Endothelial cell of umbilical vein (primary cell): ENCODE data around the gene RBFOX1.

ENCODE experiments used
- CTCF ChIP-seq, 2 donors: IDR thresholded peaks; 1 replicate in 1 of 2; 2 replicates in 1 of 2; pipeline ENCODE4 v1.5.1; 2011; ENCODE audit warnings: low read length in 2 of 2, mild to moderate bottlenecking in 2 of 2, moderate library complexity in 2 of 2, control low read depth in 1 of 2, inconsistent platforms in 1 of 2, low read depth in 1 of 2; ENCODE audit not compliant: insufficient read depth in 1 of 2; ENCODE audit errors: extremely low read depth in 1 of 2
- EZH2 ChIP-seq: IDR thresholded peaks from 2 replicates; pipeline ENCODE4 v1.6.1; 2012; ENCODE audit warnings: borderline replicate concordance, low read depth, mild to moderate bottlenecking, moderate library complexity, low read length, inconsistent platforms; ENCODE audit not compliant: severe bottlenecking
- JUN ChIP-seq: IDR thresholded peaks from 2 replicates; pipeline ENCODE4 v1.6.1; 2011; ENCODE audit warnings: borderline replicate concordance, low read depth; ENCODE audit not compliant: insufficient read length, insufficient read depth
- POLR2A ChIP-seq: IDR thresholded peaks from 2 replicates; pipeline ENCODE4 v1.6.1; 2012; ENCODE audit warnings: low read depth, mild to moderate bottlenecking, control low read depth, low read length
- POLR2AphosphoS5 ChIP-seq: IDR thresholded peaks from 2 replicates; pipeline ENCODE4 v1.6.1; 2012; ENCODE audit warnings: low read depth, mild to moderate bottlenecking, control low read depth, low read length, moderate library complexity; ENCODE audit not compliant: insufficient read depth
- TF ChIP-seq, protein P1 (sequence below): IDR thresholded peaks from 2 replicates; pipeline ENCODE4 v1.6.1; 2011; ENCODE audit not compliant: insufficient read depth, insufficient read length

GRCh38 chr16:7284780-7285179, 47.9 kb upstream of the RBFOX1 start:
- TF ChIP-seq CTCF (IDR thresholded peaks at IDR 0.05; ENCODE audit: extremely low read depth in 1 of 2, insufficient read depth in 1 of 2, low read depth in 1 of 2, low read length in 2 of 2) (no peak), JUN (no peak), EZH2 (no peak), POLR2A (no peak), POLR2AphosphoS5 (no peak)
- TF ChIP-seq, protein P1, sequence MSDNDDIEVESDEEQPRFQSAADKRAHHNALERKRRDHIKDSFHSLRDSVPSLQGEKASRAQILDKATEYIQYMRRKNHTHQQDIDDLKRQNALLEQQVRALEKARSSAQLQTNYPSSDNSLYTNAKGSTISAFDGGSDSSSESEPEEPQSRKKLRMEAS: no peak
